IMR-90 (cell line): Measurements from ENCODE around the gene KLHL9. TPM values are rescaled to one million over a fixed set of nuclear protein-coding genes. Genes with fewer than 3 reads are reported as not detected.
A peak's percentile ranks its signal among the peaks of the same experiment; 100 is the strongest.

Experiments
- ATAC-seq: fragments of 200-7000 bp; cut with Tn5 transposase; 2 replicates; pipeline ENCODE4 v1.9.1; 2020; ENCODE audit warnings: low read depth, mild to moderate bottlenecking, moderate library complexity
- BruUV-seq: library from RNA; stranded (reverse); fragments of 400-500 nt; replicated peaks from 2 replicates; lab custom pipeline; 2021; lab: Mats Ljungman, UMichigan
- CTCF ChIA-PET: fragments of 300-600 bp; formaldehyde crosslinking; extraction: SDS; loops from one replicate; lab custom pipeline; 2021; ENCODE audit warnings: antibody characterized with exemption; lab: Yijun Ruan, JAX
- POLR2A ChIA-PET: fragments of 300-600 bp; sonication (Branson Sonifier 250); formaldehyde crosslinking; loops from one replicate; lab custom pipeline; 2022; ENCODE audit warnings: antibody characterized with exemption; ENCODE audit not compliant: unreplicated experiment; lab: Charles Lee
- DNase-seq: peaks from one replicate; pipeline ENCODE4 v3.0.0; 2013
- H2AFZ ChIP-seq: replicated peaks from 2 replicates; pipeline ENCODE3; 2013; ENCODE audit warnings: low read length, mild to moderate bottlenecking; ENCODE audit not compliant: poor library complexity
- H2AK5ac ChIP-seq: 2 replicates; pipeline ENCODE4 v1.6.1; 2013; ENCODE audit warnings: low read depth, low read length, inconsistent platforms
- H2AK9ac ChIP-seq: replicated peaks from 2 replicates; pipeline ENCODE3; 2013; ENCODE audit warnings: mild to moderate bottlenecking, low read depth, low read length, moderate library complexity; ENCODE audit not compliant: poor library complexity
- H2BK120ac ChIP-seq: 2 replicates; pipeline ENCODE4 v1.6.1; 2013; ENCODE audit warnings: low read depth, low read length, inconsistent platforms
- H2BK15ac ChIP-seq: 3 replicates; pipeline ENCODE4 v1.6.1; 2013; ENCODE audit warnings: low read depth, low read length, inconsistent platforms
- H2BK20ac ChIP-seq: 2 replicates; pipeline ENCODE4 v1.6.1; 2013; ENCODE audit warnings: low read depth, mild to moderate bottlenecking, inconsistent platforms, low read length, moderate library complexity
- H2BK5ac ChIP-seq: 2 replicates; pipeline ENCODE4 v1.6.1; 2013; ENCODE audit warnings: mild to moderate bottlenecking, low read depth, low read length, inconsistent platforms; ENCODE audit not compliant: poor library complexity, severe bottlenecking
- H3K14ac ChIP-seq: replicated peaks from 2 replicates; pipeline ENCODE4 v1.6.1; 2013; ENCODE audit warnings: low read depth, low read length, inconsistent platforms
- H3K18ac ChIP-seq: 2 replicates; pipeline ENCODE4 v1.6.1; 2013; ENCODE audit warnings: low read depth, low read length, control low read depth
- H3K23ac ChIP-seq: 2 replicates; pipeline ENCODE4 v1.6.1; 2013; ENCODE audit warnings: low read depth, low read length, inconsistent platforms
- H3K27ac ChIP-seq: 2 replicates; pipeline ENCODE4 v1.5.1; 2013; ENCODE audit warnings: mild to moderate bottlenecking, control low read depth, low read length; ENCODE audit not compliant: insufficient read depth
- H3K27me3 ChIP-seq: 2 replicates; pipeline ENCODE4 v1.6.1; 2013; ENCODE audit warnings: low read length; ENCODE audit not compliant: control insufficient read depth, insufficient read depth
- H3K36me3 ChIP-seq: 2 replicates; pipeline ENCODE4 v1.6.1; 2013; ENCODE audit warnings: low read length, mixed read lengths; ENCODE audit not compliant: control insufficient read depth, insufficient read depth
- H3K4ac ChIP-seq: 2 replicates; pipeline ENCODE4 v1.6.1; 2013; ENCODE audit warnings: low read depth, low read length, inconsistent platforms
- H3K4me1 ChIP-seq: 2 replicates; pipeline ENCODE4 v1.6.1; 2013; ENCODE audit warnings: low read length, mixed read lengths; ENCODE audit not compliant: control insufficient read depth, insufficient read depth
- H3K4me2 ChIP-seq: 2 replicates; pipeline ENCODE4 v1.6.1; 2013; ENCODE audit warnings: low read depth, mild to moderate bottlenecking, control low read depth, low read length, moderate library complexity
- H3K4me3 ChIP-seq: 2 replicates; pipeline ENCODE4 v1.5.1; 2013; ENCODE audit warnings: low read depth, mild to moderate bottlenecking, control low read depth, low read length, moderate library complexity; ENCODE audit not compliant: insufficient read depth
- H3K56ac ChIP-seq: 2 replicates; pipeline ENCODE4 v1.6.1; 2013; ENCODE audit warnings: low read length, inconsistent platforms; ENCODE audit not compliant: insufficient read depth; ENCODE audit errors: extremely low read depth
- H3K79me1 ChIP-seq, 2 experiments: 2 replicates each; pipeline ENCODE4 v1.6.1; 2013; ENCODE audit warnings: low read length in 2 of 2, inconsistent platforms in 1 of 2, low read depth in 1 of 2
- H3K9ac ChIP-seq: 2 replicates; pipeline ENCODE4 v1.6.1; 2013; ENCODE audit warnings: low read depth, low read length, control low read depth
- H3K9me1 ChIP-seq: 2 replicates; pipeline ENCODE4 v1.6.1; 2013; ENCODE audit warnings: low read length, inconsistent platforms; ENCODE audit not compliant: insufficient read depth
- H3K9me3 ChIP-seq: 2 replicates; pipeline ENCODE4 v1.6.1; 2013; ENCODE audit warnings: low read length; ENCODE audit not compliant: control insufficient read depth, insufficient read depth
- H4K20me1 ChIP-seq: 2 replicates; pipeline ENCODE4 v1.6.1; 2013; ENCODE audit warnings: low read length, inconsistent platforms; ENCODE audit not compliant: insufficient read depth
- H4K5ac ChIP-seq: 2 replicates; pipeline ENCODE4 v1.6.1; 2013; ENCODE audit warnings: mild to moderate bottlenecking, low read depth, low read length, control low read depth
- H4K8ac ChIP-seq, 2 experiments: 2 replicates each; pipeline ENCODE4 v1.6.1; 2013; ENCODE audit warnings: low read depth in 2 of 2, low read length in 2 of 2, control low read depth in 1 of 2, inconsistent platforms in 1 of 2
- H4K91ac ChIP-seq: 2 replicates; pipeline ENCODE4 v1.6.1; 2013; ENCODE audit warnings: low read depth, low read length, inconsistent platforms; ENCODE audit not compliant: insufficient read depth
- BHLHE40 ChIP-seq: fragments of 150-350 bp; IDR thresholded peaks from 2 replicates; pipeline ENCODE4 v1.6.1; 2016; ENCODE audit warnings: mild to moderate bottlenecking, low read depth, low read length
- CEBPB ChIP-seq: IDR thresholded peaks from 2 replicates; pipeline ENCODE4 v1.6.1; 2012; ENCODE audit warnings: low read depth, low read length, improper control_type of control experiment
- CHD1 ChIP-seq: IDR thresholded peaks from 2 replicates; pipeline ENCODE4 v1.6.1; 2012; ENCODE audit warnings: low read depth, low read length, improper control_type of control experiment
- FOS ChIP-seq: fragments of 150-350 bp; IDR thresholded peaks from 2 replicates; pipeline ENCODE4 v1.6.1; 2016; ENCODE audit warnings: low read depth, low read length
- MAFK ChIP-seq: IDR thresholded peaks from 2 replicates; pipeline ENCODE4 v1.6.1; 2012; ENCODE audit warnings: low read depth, low read length, improper control_type of control experiment
- MXI1 ChIP-seq: IDR thresholded peaks from 2 replicates; pipeline ENCODE4 v1.6.1; 2012; ENCODE audit warnings: low read depth, mild to moderate bottlenecking, low read length, moderate library complexity, borderline replicate concordance
- RAD21 ChIP-seq: IDR thresholded peaks from 2 replicates; pipeline ENCODE4 v1.6.1; 2012; ENCODE audit warnings: low read length, improper control_type of control experiment
- RCOR1 ChIP-seq: IDR thresholded peaks from 2 replicates; pipeline ENCODE4 v1.6.1; 2012; ENCODE audit warnings: mild to moderate bottlenecking, low read length, improper control_type of control experiment; ENCODE audit not compliant: insufficient replicate concordance
- RFX5 ChIP-seq: IDR thresholded peaks from 2 replicates; pipeline ENCODE4 v1.8.0; 2012; ENCODE audit warnings: low read depth, mild to moderate bottlenecking, low read length, moderate library complexity
- WGBS, 2 experiments: methylation state at CpG; one replicate each; pipeline versions ENCODE4 v1.1.5 to v1.1.7; 2013; ENCODE audit warnings: missing lambda C conversion rate in 2 of 2; ENCODE audit not compliant: insufficient read length in 1 of 2; ENCODE audit errors: extremely low coverage in 2 of 2; 5-methylcytosine and 5-hydroxymethylcytosine counted together
- dilution Hi-C: fragments of 300-500 bp; cut with HindIII; formaldehyde crosslinking; loops from one replicate; pipeline ENCODE4 v1.14.3; 2018; ENCODE audit warnings: low sequenced_read_pairs; ENCODE audit not compliant: unreplicated experiment
- in situ Hi-C: fragments of 300-500 bp; cut with MboI; formaldehyde crosslinking; loops from 3 replicates; pipeline ENCODE4 v1.14.3; 2019; ENCODE audit warnings: low sequenced_read_pairs, inconsistent platforms, mixed read lengths
- intact Hi-C: fragments of 100-400 bp; cut with micrococcal nuclease; formaldehyde crosslinking; loops from 2 replicates; pipeline ENCODE4 v1.10.0; 2022
- polyA plus RNA-seq, 3 experiments: library from polyadenylated mRNA; depleted of rRNA; stranded (reverse); fragments of >200 nt; gene quantifications; 2 replicates each; pipeline ENCODE4 v1.2.3, GENCODE V29; 2012; ENCODE audit warnings: low replicate concordance in 1 of 3
- total RNA-seq: library from RNA; depleted of rRNA; stranded (reverse); fragments of >200 nt; gene quantifications from 2 replicates; pipeline ENCODE4 v1.2.3, GENCODE V29; 2012
- TF ChIP-seq, protein P1 (sequence below): conservative IDR thresholded peaks from 2 replicates; pipeline ENCODE4 v1.5.1; 2012; ENCODE audit warnings: mild to moderate bottlenecking, low read depth, low read length, improper control_type of control experiment
- TF ChIP-seq, protein P2 (sequence below): fragments of 150-350 bp; IDR thresholded peaks from 2 replicates; pipeline ENCODE4 v1.6.1; 2016; ENCODE audit warnings: low read depth, mild to moderate bottlenecking, low read length, moderate library complexity, borderline replicate concordance
- TF ChIP-seq, protein P3 (sequence below): fragments of 150-350 bp; IDR thresholded peaks from 2 replicates; pipeline ENCODE4 v1.6.1; 2017; ENCODE audit warnings: mild to moderate bottlenecking, antibody characterized with exemption, low read length, low read depth

KLHL9 gene
- total and polyA plus RNA-seq, 2 of the 4 experiments (the other 2 are of a cell fraction), result 12.9 to 46.4 TPM

DNA sequence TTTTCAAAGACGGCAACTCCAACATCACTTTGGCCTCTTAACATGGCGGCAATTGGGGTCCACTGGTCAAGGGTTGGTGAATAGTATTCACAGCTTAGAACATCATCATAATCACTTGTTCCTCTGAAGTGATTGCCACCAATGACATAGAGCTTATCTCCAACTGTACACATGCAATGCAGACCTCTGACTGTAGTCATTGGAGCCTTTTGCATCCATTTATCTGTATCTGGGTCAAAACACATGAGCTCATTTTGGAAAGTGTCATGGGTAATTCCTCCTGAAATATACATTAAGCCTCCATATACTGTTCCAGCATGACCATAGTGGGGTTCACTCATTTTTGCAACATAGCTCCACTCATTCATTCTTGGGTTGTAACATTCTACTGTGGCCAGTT lies 2.0 kb downstream of the KLHL9 start:
- Histone ChIP-seq H4K8ac (no peak overlapping the region), H4K91ac (no peak overlapping the region), H4K20me1 (peaks cover 42% of the 10 kb centered on the region), H3K4ac (no peak overlapping the region), H3K14ac (no peak overlapping the region), H3K4me1 (peaks cover 7% of the 10 kb centered on the region), H2BK20ac (no peak overlapping the region), H3K27me3 (no peaks in the 10 kb centered on the region), H3K4me2 (peak overlapping the region; percentile 96), H2AFZ (no peak overlapping the region), H2BK15ac (no peak overlapping the region), H3K36me3 (peaks cover 11% of the 10 kb centered on the region), H4K5ac (no peak overlapping the region), H3K9me3 (no peaks in the 10 kb centered on the region), H2BK120ac (no peak overlapping the region), H3K27ac (no peak overlapping the region), H3K9ac (no peak overlapping the region), H3K79me1 (peaks cover 0 to 38% of the 10 kb centered on the region in 2 experiments; a peak in 2 of 4 replicates), H3K9me1 (peaks cover 7% of the 10 kb centered on the region), H3K23ac (peak overlapping the region; percentile 68; the same call in 1 of the 2 replicates), H3K4me3 (peak overlapping the region; percentile 5; the same call in 1 of the 2 replicates), H3K56ac (no peak overlapping the region), H2BK5ac (no peak overlapping the region), H3K18ac (no peak overlapping the region), H2AK9ac (no peak overlapping the region), H2AK5ac (no peak overlapping the region)
- DNase-seq, result no peak
- no CpG with 5 or more reads among the region's 2 CpGs for WGBS, 2 experiments
- POLR2A ChIA-PET, result no interaction called here
- TSS peak; percentile 28 for BruUV-seq
- no peak for TF ChIP-seq RFX5
- TF ChIP-seq, protein P1, sequence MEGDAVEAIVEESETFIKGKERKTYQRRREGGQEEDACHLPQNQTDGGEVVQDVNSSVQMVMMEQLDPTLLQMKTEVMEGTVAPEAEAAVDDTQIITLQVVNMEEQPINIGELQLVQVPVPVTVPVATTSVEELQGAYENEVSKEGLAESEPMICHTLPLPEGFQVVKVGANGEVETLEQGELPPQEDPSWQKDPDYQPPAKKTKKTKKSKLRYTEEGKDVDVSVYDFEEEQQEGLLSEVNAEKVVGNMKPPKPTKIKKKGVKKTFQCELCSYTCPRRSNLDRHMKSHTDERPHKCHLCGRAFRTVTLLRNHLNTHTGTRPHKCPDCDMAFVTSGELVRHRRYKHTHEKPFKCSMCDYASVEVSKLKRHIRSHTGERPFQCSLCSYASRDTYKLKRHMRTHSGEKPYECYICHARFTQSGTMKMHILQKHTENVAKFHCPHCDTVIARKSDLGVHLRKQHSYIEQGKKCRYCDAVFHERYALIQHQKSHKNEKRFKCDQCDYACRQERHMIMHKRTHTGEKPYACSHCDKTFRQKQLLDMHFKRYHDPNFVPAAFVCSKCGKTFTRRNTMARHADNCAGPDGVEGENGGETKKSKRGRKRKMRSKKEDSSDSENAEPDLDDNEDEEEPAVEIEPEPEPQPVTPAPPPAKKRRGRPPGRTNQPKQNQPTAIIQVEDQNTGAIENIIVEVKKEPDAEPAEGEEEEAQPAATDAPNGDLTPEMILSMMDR, result no peak
- no peak for TF ChIP-seq MAFK
- TF ChIP-seq RAD21, result no peak
- TF ChIP-seq, protein P2, sequence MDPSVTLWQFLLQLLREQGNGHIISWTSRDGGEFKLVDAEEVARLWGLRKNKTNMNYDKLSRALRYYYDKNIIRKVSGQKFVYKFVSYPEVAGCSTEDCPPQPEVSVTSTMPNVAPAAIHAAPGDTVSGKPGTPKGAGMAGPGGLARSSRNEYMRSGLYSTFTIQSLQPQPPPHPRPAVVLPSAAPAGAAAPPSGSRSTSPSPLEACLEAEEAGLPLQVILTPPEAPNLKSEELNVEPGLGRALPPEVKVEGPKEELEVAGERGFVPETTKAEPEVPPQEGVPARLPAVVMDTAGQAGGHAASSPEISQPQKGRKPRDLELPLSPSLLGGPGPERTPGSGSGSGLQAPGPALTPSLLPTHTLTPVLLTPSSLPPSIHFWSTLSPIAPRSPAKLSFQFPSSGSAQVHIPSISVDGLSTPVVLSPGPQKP, result no peak
- TF ChIP-seq BHLHE40, result no peak
- no peak for TF ChIP-seq CEBPB
- no peak for TF ChIP-seq FOS
- no peak for TF ChIP-seq RCOR1
- TF ChIP-seq MXI1, result no peak
- TF ChIP-seq CHD1, result no peak
- TF ChIP-seq, protein P3, sequence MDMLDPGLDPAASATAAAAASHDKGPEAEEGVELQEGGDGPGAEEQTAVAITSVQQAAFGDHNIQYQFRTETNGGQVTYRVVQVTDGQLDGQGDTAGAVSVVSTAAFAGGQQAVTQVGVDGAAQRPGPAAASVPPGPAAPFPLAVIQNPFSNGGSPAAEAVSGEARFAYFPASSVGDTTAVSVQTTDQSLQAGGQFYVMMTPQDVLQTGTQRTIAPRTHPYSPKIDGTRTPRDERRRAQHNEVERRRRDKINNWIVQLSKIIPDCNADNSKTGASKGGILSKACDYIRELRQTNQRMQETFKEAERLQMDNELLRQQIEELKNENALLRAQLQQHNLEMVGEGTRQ, result no peak
- CTCF ChIA-PET, result interaction anchor here (0.8 kb wide), 1 partner anchor 13 kb away, joined by 5 read pairs; no protein-coding TSS in a partner anchor
- no peak for ATAC-seq
- dilution Hi-C loops (no loop called here), in situ Hi-C loops (loop anchor here (25.0 kb wide), 2 partner anchors 329 to 679 kb away; partner anchors contain the start of gene CDKN2B), intact Hi-C loops (loop anchor here (10.0 kb wide), 1 partner anchor 222 kb away; no protein-coding TSS in a partner anchor)
